ENCODE results near the gene PORCN.

- no peak for TF ChIP-seq POLR2A (IDR thresholded peaks at IDR 0.05; ENCODE audit: low read length)
- TF ChIP-seq GATA1 (IDR thresholded peaks at IDR 0.05; ENCODE audit: low read depth, low read length), result no peak
These were observed 39.8 kb upstream of the PORCN start for GRCh38 chrX:48468693-48469691.
